ENCODE results near the gene SPDYA. TPM values are rescaled to one million over a fixed set of nuclear protein-coding genes. Genes with fewer than 3 reads are reported as not detected.

The SPDYA gene
- total RNA-seq, 4 donors from 2014 or later: 0.26 to 2.3 (median 1.0) TPM

DNA sequence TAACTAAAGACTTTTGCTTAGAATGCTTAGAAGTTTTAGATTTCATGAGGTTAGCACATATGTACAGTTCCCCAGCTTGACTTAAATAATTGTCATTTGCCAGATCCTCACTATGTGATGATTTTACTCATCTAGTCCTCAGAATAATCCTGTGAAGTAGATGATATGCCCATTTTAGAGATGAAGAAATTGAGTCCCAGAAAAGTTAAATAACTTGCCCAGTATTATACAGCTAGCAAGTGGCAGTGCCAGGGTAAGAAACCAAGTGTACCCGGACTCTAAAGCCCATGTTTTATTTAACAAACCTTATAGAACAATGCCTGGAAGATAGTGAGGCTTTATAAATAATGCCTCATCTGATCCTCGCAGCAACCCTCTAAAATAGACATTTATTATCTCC lies 28.3 kb downstream of the SPDYA start:
- 96% methylated on average over 2 of the region's 2 CpGs for WGBS
- no peaks in the 10 kb centered on the region for H3K36me3 ChIP-seq
- H3K9me3 ChIP-seq: no peaks in the 10 kb centered on the region
- no peaks in the 10 kb centered on the region for H3K27me3 ChIP-seq
- no peak overlapping the region for H3K27ac ChIP-seq
- no peaks in the 10 kb centered on the region for H3K4me1 ChIP-seq
- DNase-seq (ENCODE audit: low spot score in 2 of 2): no peak
- TF ChIP-seq, protein P1, sequence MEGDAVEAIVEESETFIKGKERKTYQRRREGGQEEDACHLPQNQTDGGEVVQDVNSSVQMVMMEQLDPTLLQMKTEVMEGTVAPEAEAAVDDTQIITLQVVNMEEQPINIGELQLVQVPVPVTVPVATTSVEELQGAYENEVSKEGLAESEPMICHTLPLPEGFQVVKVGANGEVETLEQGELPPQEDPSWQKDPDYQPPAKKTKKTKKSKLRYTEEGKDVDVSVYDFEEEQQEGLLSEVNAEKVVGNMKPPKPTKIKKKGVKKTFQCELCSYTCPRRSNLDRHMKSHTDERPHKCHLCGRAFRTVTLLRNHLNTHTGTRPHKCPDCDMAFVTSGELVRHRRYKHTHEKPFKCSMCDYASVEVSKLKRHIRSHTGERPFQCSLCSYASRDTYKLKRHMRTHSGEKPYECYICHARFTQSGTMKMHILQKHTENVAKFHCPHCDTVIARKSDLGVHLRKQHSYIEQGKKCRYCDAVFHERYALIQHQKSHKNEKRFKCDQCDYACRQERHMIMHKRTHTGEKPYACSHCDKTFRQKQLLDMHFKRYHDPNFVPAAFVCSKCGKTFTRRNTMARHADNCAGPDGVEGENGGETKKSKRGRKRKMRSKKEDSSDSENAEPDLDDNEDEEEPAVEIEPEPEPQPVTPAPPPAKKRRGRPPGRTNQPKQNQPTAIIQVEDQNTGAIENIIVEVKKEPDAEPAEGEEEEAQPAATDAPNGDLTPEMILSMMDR (IDR thresholded peaks at IDR 0.05): no peak
- TF ChIP-seq POLR2A (IDR thresholded peaks at IDR 0.05): no peak
- no peak for TF ChIP-seq POLR2AphosphoS5 (IDR thresholded peaks at IDR 0.05)
- no peak for TF ChIP-seq EP300 (IDR thresholded peaks at IDR 0.05)
- H3K4me3 ChIP-seq: no peak overlapping the region

DNA sequence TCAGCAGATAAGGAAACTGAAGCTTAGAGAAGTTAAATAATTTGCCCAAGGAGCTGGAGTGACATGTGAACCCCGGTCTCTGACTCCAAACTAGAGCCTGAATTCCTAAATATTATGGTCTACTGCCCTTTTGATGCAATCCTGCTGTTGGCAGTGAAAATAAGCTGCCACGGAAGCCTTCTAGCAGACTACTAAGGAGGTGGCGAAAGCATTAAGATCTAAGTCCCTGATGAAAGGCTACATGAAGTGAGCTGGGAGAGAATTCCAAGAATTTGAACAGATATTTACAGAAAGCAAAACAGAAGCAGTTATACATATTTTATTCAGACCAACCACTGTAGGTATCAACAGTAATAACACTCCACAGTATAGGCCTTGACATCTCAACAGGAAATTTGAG lies 31.4 kb downstream of the SPDYA start:
- WGBS: 62% methylated on average over 3 of the region's 3 CpGs
- Histone ChIP-seq H3K27ac (no peak overlapping the region), H3K9me3 (no peaks in the 10 kb centered on the region), H3K4me1 (no peaks in the 10 kb centered on the region), H3K4me3 (no peak overlapping the region), H3K36me3 (no peaks in the 10 kb centered on the region), H3K27me3 (no peaks in the 10 kb centered on the region)
- no peak for DNase-seq (ENCODE audit: low spot score in 2 of 2)
- TF ChIP-seq EP300 (IDR thresholded peaks at IDR 0.05) (no peak), POLR2AphosphoS5 (IDR thresholded peaks at IDR 0.05) (no peak), POLR2A (IDR thresholded peaks at IDR 0.05) (no peak)
- TF ChIP-seq, protein P1 (IDR thresholded peaks at IDR 0.05): no peak

DNA sequence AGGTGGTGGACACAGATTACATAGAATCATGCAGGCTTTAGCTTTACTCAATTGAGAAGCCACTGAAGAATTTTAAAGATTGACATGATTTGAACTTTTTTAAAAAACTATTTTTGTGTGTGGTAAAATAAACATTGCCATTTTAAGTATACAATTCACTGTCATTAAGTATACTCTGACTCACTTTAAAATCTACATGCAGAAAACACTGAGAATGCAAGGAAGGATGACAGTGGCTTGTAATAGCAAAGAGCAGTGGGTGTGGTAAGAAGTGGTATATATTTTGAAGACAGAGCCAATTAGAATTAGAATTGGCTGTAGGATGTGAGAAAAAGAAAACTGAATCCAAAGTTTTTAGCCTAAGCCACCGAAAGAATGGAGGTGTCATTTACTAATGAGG lies 44.6 kb downstream of the SPDYA start:
- Histone ChIP-seq H3K36me3 (peaks cover 18% of the 10 kb centered on the region), H3K4me3 (no peak overlapping the region), H3K9me3 (no peaks in the 10 kb centered on the region), H3K27me3 (no peaks in the 10 kb centered on the region), H3K27ac (no peak overlapping the region), H3K4me1 (no peaks in the 10 kb centered on the region)
- DNase-seq (ENCODE audit: low spot score in 2 of 2): no peak
- 79% methylated on average over 1 of the region's 1 CpG for WGBS
- no peak for TF ChIP-seq EP300 (IDR thresholded peaks at IDR 0.05)

- no peaks in the 10 kb centered on the region for H3K9me3 ChIP-seq
- H3K36me3 ChIP-seq: peaks cover 20% of the 10 kb centered on the region
- H3K4me3 ChIP-seq: no peak overlapping the region
- no peak for DNase-seq (ENCODE audit: low spot score in 2 of 2)
- no peak overlapping the region for H3K27ac ChIP-seq
- TF ChIP-seq, protein P1 (IDR thresholded peaks at IDR 0.05): no peak
- no peak for TF ChIP-seq POLR2A (IDR thresholded peaks at IDR 0.05)
- no peak for TF ChIP-seq EP300 (IDR thresholded peaks at IDR 0.05)
- no peak for TF ChIP-seq POLR2AphosphoS5 (IDR thresholded peaks at IDR 0.05)
- no peaks in the 10 kb centered on the region for H3K4me1 ChIP-seq
- no peaks in the 10 kb centered on the region for H3K27me3 ChIP-seq
Observed at GRCh38 chr2:28855977-28856376, 45.3 kb downstream of the SPDYA start.

DNA sequence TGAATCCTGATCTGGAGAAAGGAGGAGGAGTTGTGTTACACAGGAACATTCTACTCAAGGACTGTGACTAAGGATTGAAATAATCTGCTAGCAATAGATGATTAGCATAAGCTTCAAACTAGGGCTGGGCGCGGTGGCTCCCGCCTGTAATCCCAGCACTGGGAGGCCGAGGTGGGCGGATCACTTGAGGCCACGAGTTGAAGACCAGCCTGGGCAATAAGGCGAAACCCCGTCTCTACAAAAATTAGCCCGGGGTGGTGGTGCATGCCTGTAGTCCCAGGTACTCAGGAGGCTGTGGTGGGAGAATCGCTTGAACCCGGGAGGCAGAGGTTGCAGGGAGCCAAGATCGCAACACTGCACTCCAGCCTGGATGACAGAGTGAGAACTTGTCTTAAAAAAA lies 58.0 kb downstream of the SPDYA start:
- no peak overlapping the region for H3K27ac ChIP-seq
- DNase-seq (ENCODE audit: low spot score in 2 of 2): no peak
- H3K9me3 ChIP-seq: no peaks in the 10 kb centered on the region
- H3K4me1 ChIP-seq: peaks cover 39% of the 10 kb centered on the region
- H3K4me3 ChIP-seq: peak overlapping the region; percentile 94
- no peaks in the 10 kb centered on the region for H3K27me3 ChIP-seq
- no peaks in the 10 kb centered on the region for H3K36me3 ChIP-seq
- no peak for TF ChIP-seq POLR2AphosphoS5 (IDR thresholded peaks at IDR 0.05)
- no peak for TF ChIP-seq EP300 (IDR thresholded peaks at IDR 0.05)
- TF ChIP-seq, protein P1 (IDR thresholded peaks at IDR 0.05): no peak
- no peak for TF ChIP-seq POLR2A (IDR thresholded peaks at IDR 0.05)
- 90% methylated on average over 12 of the region's 12 CpGs for WGBS

GRCh38 chr2:28869494-28870145 lies 59.0 kb downstream of the SPDYA start:
- Histone ChIP-seq H3K4me3 (peak overlapping the region; percentile 94), H3K27ac (peak overlapping the region; percentile 85), H3K4me1 (peaks cover 39% of the 10 kb centered on the region), H3K9me3 (no peaks in the 10 kb centered on the region), H3K36me3 (no peaks in the 10 kb centered on the region), H3K27me3 (no peaks in the 10 kb centered on the region)
- no peak for DNase-seq (ENCODE audit: low spot score in 2 of 2)
- TF ChIP-seq POLR2AphosphoS5 (IDR thresholded peaks at IDR 0.05): no peak
- no peak for TF ChIP-seq POLR2A (IDR thresholded peaks at IDR 0.05)
- TF ChIP-seq, protein P1 (IDR thresholded peaks at IDR 0.05): no peak
- TF ChIP-seq EP300 (IDR thresholded peaks at IDR 0.05): no peak
- WGBS: 0% methylated on average over 27 of the region's 29 CpGs

Measured in suprapubic skin (tissue), 4 donors.